Keratinocyte (primary cell): Measurements from ENCODE around the gene DSCAM.

Experiments used
- CTCF ChIP-seq, 3 experiments: IDR thresholded peaks in 1 of 3; conservative IDR thresholded peaks in 1 of 3; optimal IDR thresholded peaks in 1 of 3; 2 replicates in 2 of 3; 3 replicates in 1 of 3; pipeline versions ENCODE3 to v1.5.1; 2011; ENCODE audit warnings: low read length in 3 of 3, mild to moderate bottlenecking in 3 of 3, moderate library complexity in 2 of 3, control low read depth in 1 of 3, inconsistent platforms in 1 of 3; ENCODE audit not compliant: insufficient read depth in 2 of 3; ENCODE audit errors: extremely low read depth in 1 of 3
- EZH2 ChIP-seq: IDR thresholded peaks from one replicate; pipeline ENCODE4 v1.6.1; 2012; ENCODE audit warnings: inconsistent platforms, mild to moderate bottlenecking, low read length, moderate library complexity

- TF ChIP-seq CTCF (optimal IDR thresholded peaks at IDR 0.05 in 1 of 3, IDR thresholded peaks at IDR 0.05 in 1 of 3, conservative IDR thresholded peaks at IDR 0.05 in 1 of 3; ENCODE audit: extremely low read depth in 1 of 3, insufficient read depth in 2 of 3, low read length in 3 of 3) (no peak), EZH2 (no peak)
Measured at GRCh38 chr21:40438616-40439015, 408.3 kb downstream of the DSCAM start.
